ENCODE data around the gene LCN1. TPM values are rescaled to one million over a fixed set of nuclear protein-coding genes. Genes with fewer than 3 reads are reported as not detected.

LCN1 gene
- total RNA-seq, 1 experiment from 2014 or later, result not detected

- ChIA-PET POLR2A (ENCODE audit: unreplicated experiment) (no interaction called here), CTCF (no interaction called here)
- BruUV-seq (replicated peaks), result no TSS peak
- Histone ChIP-seq H2AFZ (ENCODE audit: low read length) (no peak overlapping the region), H3K4me1 (ENCODE audit: insufficient read depth, low read length) (no peaks in the 10 kb centered on the region), H4K20me1 (ENCODE audit: low read length) (no peaks in the 10 kb centered on the region), H3K9me3 (ENCODE audit: low read length) (no peaks in the 10 kb centered on the region), H3K9ac (ENCODE audit: low read length) (no peak overlapping the region), H3F3A (ENCODE audit: low read length, unreplicated experiment) (no peaks in the 10 kb centered on the region), H3K79me2 (ENCODE audit: low read length) (no peaks in the 10 kb centered on the region), H3K9me2 (replicated peaks; ENCODE audit: low read length) (no peaks in the 10 kb centered on the region), H3K4me2 (ENCODE audit: low read length) (no peak overlapping the region), H3K27me3 (ENCODE audit: low read length) (no peaks in the 10 kb centered on the region), H3K36me3 (ENCODE audit: low read depth, low read length) (no peaks in the 10 kb centered on the region), H3K4me3 (ENCODE audit: low read length) (no peak overlapping the region), H3K27ac (ENCODE audit: low read length) (no peak overlapping the region)
- DNase-seq, result no peak
- intact Hi-C loops (cut with micrococcal nuclease), result no loop called here
- TF ChIP-seq EZH2phosphoT487 (IDR thresholded peaks at IDR 0.05; ENCODE audit: borderline replicate concordance, low read length), result no peak
- TF ChIP-seq CTCF (conservative IDR thresholded peaks at IDR 0.05; ENCODE audit: low read depth, low read length), result no peak
- TF ChIP-seq EZH2 (IDR thresholded peaks at IDR 0.05; ENCODE audit: low read length, unreplicated experiment), result no peak
- no peak for ATAC-seq
Measured at GRCh38 chr9:135552021-135552697, 30.9 kb downstream of the LCN1 start.

- no peaks in the 10 kb centered on the region for H3K79me2 ChIP-seq (ENCODE audit: low read length)
- POLR2A ChIA-PET (ENCODE audit: unreplicated experiment), result no interaction called here
- H4K20me1 ChIP-seq (ENCODE audit: low read length), result no peaks in the 10 kb centered on the region
- CTCF ChIA-PET, result no interaction called here
- intact Hi-C loops (cut with micrococcal nuclease), result no loop called here
- ATAC-seq (no peak), DNase-seq (no peak)
- no peaks in the 10 kb centered on the region for H3K27me3 ChIP-seq (ENCODE audit: low read length)
- H3K9me3 ChIP-seq (ENCODE audit: low read length), result no peaks in the 10 kb centered on the region
- no peak overlapping the region for H2AFZ ChIP-seq (ENCODE audit: low read length)
- H3K4me2 ChIP-seq (ENCODE audit: low read length), result no peak overlapping the region
- H3F3A ChIP-seq (ENCODE audit: low read length, unreplicated experiment), result no peaks in the 10 kb centered on the region
- H3K27ac ChIP-seq (ENCODE audit: low read length), result no peak overlapping the region
- H3K36me3 ChIP-seq (ENCODE audit: low read depth, low read length), result no peaks in the 10 kb centered on the region
- BruUV-seq (replicated peaks), result no TSS peak
- no peaks in the 10 kb centered on the region for H3K9me2 ChIP-seq (replicated peaks; ENCODE audit: low read length)
- no peak overlapping the region for H3K4me3 ChIP-seq (ENCODE audit: low read length)
- no peak for TF ChIP-seq CTCF (conservative IDR thresholded peaks at IDR 0.05; ENCODE audit: low read depth, low read length)
- TF ChIP-seq EZH2 (IDR thresholded peaks at IDR 0.05; ENCODE audit: low read length, unreplicated experiment), result no peak
- TF ChIP-seq EZH2phosphoT487 (IDR thresholded peaks at IDR 0.05; ENCODE audit: borderline replicate concordance, low read length), result no peak
- no peak overlapping the region for H3K9ac ChIP-seq (ENCODE audit: low read length)
- H3K4me1 ChIP-seq (ENCODE audit: insufficient read depth, low read length), result no peaks in the 10 kb centered on the region
Measured at GRCh38 chr9:135552698-135553171, 31.5 kb downstream of the LCN1 start.

DNA sequence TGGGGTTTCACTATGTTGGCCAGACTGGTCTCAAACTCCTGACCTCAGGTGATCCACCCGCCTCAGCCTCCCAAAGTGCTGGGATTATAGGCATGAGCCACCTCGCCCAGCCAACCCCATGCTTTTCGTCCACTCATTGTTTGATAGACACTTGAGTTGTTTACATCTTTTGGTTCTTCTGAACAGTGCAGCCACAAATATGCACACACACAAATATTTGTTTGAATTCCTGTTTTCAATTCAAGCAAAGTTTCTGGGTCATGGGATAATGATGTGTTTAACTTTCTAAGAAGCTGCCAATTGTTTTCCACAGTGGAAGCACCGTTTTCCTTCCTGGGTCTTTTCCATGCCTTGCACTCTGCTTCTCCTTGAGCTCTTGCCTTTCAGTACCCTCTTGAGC, 33.5 kb downstream of the LCN1 start:
- Histone ChIP-seq H3K4me2 (ENCODE audit: low read length) (no peak overlapping the region), H4K20me1 (ENCODE audit: low read length) (no peaks in the 10 kb centered on the region), H3K27ac (ENCODE audit: low read length) (peak overlapping the region; percentile 41; the same call in 1 of the 2 replicates), H3K4me3 (ENCODE audit: low read length) (no peak overlapping the region), H3K9ac (ENCODE audit: low read length) (no peak overlapping the region), H3K36me3 (ENCODE audit: low read depth, low read length) (no peaks in the 10 kb centered on the region), H3K4me1 (ENCODE audit: insufficient read depth, low read length) (peaks cover 5% of the 10 kb centered on the region; the same call in 1 of the 2 replicates), H3K9me3 (ENCODE audit: low read length) (no peaks in the 10 kb centered on the region), H3K9me2 (replicated peaks; ENCODE audit: low read length) (no peaks in the 10 kb centered on the region), H3F3A (ENCODE audit: low read length, unreplicated experiment) (no peaks in the 10 kb centered on the region), H3K27me3 (ENCODE audit: low read length) (no peaks in the 10 kb centered on the region), H2AFZ (ENCODE audit: low read length) (no peak overlapping the region), H3K79me2 (ENCODE audit: low read length) (no peaks in the 10 kb centered on the region)
- intact Hi-C loops (cut with micrococcal nuclease), result no loop called here
- DNase-seq (no peak), ATAC-seq (peak; percentile 31)
- ChIA-PET CTCF (no interaction called here), POLR2A (ENCODE audit: unreplicated experiment) (interaction anchor here (0.6 kb wide), 1 partner anchor 37 kb away, joined by 3 read pairs; no protein-coding TSS in a partner anchor)
- TF ChIP-seq CTCF (conservative IDR thresholded peaks at IDR 0.05; ENCODE audit: low read depth, low read length) (no peak), EZH2phosphoT487 (IDR thresholded peaks at IDR 0.05; ENCODE audit: borderline replicate concordance, low read length) (no peak), EZH2 (IDR thresholded peaks at IDR 0.05; ENCODE audit: low read length, unreplicated experiment) (no peak)
- no TSS peak for BruUV-seq (replicated peaks)

Measured in PC-3 (cell line).